Measurements from ENCODE around the gene SLC1A4.
"Not testable (repeated sequence)": the region's sequence is repeated elsewhere in the genome, so short reads cannot be mapped to it uniquely, and the experiment has no call there.

SLC1A4 gene

DNA sequence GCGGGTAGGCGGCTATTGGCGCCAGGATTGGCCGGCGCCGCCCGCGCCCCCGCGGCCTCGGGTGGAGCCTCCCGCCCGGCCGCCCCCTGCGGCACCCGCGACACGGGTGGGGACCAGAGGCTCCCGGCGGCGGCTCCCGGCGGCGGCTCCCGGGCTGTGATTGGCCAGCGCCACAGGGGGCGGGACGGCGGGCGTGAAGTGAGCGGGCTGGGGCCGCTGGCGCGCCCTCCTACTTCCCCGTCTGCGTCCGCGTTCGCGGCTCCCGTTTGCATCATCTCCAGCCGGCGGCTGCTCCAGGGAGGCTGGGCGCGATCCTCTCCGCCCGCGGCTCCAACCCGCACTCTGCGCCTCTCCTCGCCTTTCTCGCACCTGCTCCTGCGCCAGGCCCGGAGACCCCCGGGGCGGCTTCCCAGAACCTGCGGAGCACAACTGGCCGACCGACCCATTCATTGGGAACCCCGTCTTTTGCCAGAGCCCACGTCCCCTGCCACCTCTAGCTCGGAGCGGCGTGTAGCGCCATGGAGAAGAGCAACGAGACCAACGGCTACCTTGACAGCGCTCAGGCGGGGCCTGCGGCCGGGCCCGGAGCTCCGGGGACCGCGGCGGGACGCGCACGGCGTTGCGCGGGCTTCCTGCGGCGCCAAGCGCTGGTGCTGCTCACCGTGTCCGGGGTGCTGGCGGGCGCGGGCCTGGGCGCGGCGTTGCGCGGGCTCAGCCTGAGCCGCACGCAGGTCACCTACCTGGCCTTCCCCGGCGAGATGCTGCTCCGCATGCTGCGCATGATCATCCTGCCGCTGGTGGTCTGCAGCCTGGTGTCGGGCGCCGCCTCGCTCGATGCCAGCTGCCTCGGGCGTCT lies at the start of gene SLC1A4:
SLC1A4 (plus strand) TSS at position 274 of the 856 bp plus-strand sequence; CDS start at position 519, 245 bp downstream.
- peak; percentile 62 for DNase-seq (ENCODE audit: low read depth)

DNA sequence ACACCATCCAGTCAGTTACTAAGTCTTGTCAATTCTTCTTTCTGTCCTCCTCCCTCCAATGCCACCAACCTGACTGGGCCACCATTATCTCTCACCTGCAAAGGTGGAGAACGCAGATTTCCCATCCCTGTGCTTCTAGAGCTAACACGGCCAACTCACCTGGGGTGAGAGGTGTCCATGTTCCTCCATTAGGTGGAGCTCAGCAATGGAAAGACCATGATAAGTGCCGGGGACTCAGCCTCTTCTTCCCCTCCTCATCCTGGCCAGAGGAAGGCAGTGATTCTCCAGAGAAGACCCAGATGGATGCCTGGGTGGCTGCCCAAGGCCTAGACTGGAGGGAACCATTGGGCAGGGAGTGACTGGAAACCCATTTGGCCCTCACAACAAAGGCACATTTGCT lies 48.1 kb upstream of the SLC1A4 start:
- no peak for DNase-seq (ENCODE audit: low read depth)

DNA sequence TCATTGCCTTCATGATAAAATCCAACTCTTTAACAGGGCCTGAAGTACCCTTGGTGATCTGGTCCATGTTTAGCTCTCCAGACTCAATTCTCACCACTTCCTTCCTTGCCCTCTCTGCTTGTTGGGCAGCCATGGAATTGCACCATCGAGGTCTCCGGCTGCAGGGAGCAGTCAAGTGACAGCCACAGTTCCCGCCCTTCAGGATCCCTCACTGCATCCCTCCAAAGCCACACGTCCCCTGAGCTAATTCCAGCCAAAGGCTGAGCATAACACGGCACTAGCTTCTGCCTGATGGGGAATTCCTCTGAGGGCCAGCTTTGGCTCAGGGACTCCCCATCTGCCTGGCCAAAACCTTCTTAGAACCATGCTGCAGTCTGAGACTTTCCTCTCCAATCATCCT lies 47.4 kb upstream of the SLC1A4 start:
- no peak for DNase-seq (ENCODE audit: low read depth)

DNA sequence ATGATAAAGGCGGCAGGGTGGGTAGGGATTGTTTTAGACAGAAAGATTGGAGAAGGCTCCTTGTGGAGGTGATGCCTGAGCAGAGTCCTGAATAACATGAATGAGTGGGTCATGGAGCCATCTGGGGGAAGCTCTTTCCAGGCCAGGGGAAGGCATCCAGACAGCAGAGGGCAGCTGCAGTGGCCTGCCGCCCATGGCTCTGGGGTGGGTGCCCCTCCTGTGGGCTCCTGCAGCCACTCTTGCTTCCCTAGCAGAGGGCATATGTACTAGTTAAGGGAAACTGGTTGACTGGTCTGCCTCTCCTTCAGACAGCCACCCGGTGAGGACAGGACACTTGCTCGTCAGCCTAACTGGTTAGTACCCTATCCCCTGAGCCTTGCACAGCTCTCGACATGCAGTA lies 46.5 kb upstream of the SLC1A4 start:
- DNase-seq (ENCODE audit: low read depth) = no peak

DNA sequence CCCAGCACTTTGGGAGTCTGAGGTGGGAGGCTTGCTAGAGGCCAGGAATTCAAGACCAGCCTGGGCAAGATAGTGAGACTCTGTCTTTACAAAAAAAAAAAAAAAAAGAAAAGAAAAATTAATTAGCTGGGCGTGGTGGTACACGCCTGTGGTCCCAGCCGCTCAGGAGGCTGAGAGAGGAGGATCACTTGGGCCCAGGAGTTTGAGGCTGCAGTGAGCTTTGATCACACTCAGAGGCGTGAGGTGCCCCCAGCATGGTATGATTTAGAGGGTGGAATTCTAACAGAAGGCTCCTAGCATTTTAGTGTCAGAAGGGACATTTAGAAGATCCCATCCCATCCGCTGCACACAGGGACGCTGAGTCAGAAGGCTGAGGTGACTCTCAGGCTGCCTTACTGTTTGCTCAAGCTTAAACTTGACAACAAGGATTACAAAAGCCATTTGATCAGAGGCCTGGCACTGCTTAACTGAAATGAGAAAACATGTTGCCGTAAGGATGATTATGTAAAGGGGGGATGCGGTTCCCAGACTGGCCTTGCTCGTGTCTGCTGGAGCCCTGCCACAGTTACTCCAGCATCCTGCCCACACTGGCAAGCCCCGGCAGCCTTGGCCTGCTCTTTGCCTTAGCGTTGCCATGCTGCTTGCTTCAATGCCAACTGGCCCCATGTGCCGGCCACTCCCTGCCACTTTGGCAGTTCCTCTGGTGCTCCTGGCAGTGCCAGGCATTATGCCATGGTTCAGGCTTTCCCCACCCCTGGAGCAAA lies 45.6 kb upstream of the SLC1A4 start:
- DNase-seq (ENCODE audit: low read depth) = no peak

DNA sequence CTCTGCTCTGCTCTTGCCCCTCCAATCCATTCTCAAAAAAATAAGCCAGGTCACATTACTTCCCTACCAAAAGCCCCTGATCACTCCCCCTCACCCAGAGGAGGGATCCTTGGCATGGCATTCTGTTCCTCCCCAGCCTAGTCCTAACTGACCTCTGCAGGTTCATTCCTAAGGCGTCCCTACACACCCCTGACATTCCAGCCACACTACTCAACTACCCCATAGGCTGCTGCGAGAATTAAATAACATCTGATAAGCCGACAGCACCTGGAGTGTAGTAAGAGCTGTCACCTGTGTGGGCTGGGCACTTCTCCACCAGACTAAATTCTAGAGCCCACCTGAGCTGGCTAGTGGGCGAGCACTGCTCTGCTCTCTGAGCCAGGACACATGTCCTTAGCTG lies 44.7 kb upstream of the SLC1A4 start:
- DNase-seq (ENCODE audit: low read depth) = no peak

DNA sequence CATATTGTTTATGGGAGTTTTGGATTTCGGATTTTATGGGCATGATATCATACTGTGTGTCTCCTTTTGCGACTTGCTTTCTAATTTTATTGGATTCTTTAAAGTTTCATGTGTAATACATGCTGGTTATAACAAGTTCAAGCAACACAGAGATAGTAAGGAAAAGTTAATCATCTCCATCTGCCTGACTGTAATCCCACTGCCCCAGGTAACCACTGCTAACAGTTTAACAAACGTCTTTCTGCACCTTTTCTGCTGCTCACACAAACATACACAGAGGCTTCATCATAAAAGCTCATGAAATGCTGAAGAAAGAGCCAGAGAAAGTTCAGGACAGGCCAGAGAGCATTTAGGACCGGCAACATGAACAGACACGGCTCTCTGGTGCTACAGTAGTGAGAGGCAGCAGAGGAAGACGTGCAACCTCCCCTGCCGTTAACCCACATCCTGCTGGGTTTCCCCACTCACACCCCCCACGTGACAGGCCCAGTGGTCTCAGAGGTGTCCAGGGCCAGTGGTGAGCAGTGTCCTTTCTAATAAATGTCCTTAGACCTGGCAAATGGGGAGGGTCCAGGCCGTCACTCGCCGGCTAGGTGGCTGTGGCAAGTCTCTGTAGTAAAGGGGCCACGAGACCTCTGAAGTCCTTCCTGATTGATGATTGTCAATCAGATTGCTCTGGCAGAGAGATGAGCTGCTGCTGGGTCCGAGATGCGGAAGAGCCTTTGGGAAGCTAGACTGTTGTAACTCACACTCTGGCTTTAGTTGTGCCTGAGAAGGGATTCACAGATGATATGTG lies 43.0 kb upstream of the SLC1A4 start:
- peak; percentile 29 for DNase-seq (ENCODE audit: low read depth)

DNA sequence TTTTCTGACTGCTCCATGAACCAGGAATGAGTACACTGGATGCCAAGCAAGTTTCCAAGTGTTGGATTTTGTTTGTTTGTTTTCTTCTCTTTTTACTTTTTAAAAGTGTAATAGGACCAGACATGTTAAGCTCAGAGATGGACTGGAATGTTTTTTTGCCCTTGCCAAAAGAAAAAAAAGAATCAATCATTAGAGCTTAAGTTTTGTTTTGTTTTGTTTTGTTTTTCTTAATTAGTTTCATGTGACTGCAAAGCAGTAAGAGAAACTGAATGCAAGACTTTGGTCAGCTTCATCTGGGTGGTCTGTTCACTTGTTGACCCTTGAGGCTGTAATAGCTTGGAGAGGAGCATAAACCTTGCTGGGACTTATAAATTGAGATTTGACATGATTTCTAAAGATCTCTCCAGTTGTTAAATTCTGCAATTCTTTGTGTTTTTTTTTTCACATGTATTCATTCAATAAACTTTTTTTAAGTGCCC lies 42.4 kb upstream of the SLC1A4 start:
- DNase-seq (ENCODE audit: low read depth) = no peak

DNA sequence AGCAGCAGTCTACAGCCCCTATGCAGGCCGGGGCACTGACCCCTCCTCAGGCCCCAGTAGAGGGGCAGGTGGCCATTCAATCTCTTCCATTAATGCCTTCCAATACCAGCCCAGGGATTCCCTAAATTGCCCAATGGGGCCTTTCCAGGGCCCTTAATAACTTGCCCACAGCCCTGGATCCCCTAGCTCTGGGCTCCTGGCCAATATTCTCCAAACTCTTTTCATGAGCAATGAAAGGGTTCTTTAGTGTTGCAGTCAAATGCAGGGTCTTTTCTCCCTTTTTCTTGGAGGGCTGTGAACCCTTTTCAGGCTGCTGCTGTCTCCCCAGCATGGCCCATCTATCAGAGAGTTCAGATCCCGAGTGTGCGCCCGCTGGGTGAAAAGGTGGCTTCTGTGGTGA lies 41.3 kb upstream of the SLC1A4 start:
- no peak for DNase-seq (ENCODE audit: low read depth)

DNA sequence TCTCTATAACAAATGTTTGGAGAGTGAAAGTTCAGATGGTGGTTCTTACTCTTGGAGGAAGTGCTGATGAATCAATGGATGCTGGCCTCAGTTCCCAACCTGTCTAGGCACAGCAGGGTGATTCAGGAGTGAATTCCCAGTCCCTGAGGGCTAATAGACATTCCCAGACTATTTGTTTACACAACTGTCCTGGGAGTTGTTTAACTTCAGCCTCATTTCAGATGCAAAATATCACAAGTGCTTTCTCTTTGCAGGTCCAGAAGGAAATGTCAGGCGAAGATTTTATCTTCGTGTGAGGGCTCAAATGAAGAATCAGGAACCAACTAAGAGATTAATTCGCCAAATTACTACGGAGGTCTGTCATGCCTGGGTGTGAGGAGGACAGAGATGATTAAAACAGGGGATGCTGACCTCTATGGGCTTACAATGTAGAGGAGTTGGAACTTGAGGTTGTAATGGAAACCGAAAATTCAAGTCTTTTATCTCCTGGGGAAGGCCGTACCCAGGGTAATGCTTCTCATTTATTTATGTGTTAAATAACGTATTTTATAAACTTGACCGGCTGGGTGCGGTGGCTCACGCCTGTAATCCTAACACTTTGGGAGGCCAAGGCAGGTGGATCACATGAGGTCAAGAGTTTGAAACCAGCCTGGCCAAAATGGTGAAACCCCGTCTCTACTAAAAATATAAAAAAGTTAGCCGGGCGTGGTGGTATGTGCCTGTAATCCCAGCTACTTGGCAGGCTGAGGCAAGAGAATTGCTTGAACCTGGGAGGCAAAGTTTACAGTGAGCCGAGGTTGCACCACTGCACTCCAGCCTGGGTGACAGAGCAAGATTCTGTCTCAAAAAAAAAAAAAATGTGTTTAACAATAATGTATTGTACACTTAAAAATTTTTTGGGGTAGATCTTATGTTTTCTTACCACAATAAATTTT lies 38.7 kb upstream of the SLC1A4 start:
- DNase-seq (ENCODE audit: low read depth) = no peak

DNA sequence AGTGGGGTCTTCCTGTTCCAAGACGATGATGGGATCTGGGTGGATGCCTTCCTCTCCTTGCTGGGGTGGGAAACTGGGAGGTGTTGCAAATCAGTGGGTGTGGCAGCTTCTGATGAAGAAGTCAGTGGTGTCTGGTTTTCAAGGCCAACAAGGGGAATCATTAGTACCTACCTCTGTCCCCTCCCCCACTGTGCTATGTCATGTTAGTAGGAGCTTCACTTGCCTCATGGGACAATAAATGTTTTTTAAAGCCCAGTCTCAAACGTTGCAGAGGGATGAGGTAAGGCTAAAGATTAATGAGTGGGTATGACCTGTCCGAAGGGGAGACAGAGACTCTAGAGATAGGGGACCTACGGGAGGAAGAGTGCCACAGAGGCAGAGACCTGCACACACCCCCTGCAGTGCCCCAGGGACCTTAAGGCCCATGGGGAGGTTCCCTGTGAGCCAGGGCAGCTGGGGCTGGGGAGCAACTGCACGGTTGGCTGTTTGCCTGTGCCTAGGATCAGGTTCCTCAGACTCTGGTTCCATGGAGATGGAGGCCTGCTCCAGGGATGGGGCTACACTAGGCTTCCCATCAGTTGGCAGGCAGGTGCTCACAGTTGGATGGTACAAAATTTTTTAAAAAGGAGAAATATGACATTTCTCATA lies 37.8 kb upstream of the SLC1A4 start:
- no peak for DNase-seq (ENCODE audit: low read depth)

DNA sequence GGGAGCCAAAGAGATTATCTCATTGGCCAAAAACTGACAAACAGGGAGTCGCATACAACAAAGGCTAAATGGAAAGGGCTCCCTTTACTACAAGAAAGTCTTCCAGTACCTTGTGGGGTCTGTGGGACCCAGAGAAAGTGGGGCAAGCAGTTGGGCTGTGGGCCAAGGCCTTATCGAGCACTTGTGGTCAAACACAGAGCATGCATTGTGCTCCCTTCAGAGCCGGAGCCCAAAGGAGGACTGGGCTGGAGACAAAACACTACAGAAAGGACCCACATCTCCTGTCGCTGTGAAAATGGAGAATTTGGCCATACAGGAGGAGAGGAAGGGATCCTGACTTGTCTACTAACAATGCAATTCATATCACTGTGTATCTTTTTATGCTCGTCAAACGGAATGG lies 37.1 kb upstream of the SLC1A4 start:
- no peak for DNase-seq (ENCODE audit: low read depth)

DNA sequence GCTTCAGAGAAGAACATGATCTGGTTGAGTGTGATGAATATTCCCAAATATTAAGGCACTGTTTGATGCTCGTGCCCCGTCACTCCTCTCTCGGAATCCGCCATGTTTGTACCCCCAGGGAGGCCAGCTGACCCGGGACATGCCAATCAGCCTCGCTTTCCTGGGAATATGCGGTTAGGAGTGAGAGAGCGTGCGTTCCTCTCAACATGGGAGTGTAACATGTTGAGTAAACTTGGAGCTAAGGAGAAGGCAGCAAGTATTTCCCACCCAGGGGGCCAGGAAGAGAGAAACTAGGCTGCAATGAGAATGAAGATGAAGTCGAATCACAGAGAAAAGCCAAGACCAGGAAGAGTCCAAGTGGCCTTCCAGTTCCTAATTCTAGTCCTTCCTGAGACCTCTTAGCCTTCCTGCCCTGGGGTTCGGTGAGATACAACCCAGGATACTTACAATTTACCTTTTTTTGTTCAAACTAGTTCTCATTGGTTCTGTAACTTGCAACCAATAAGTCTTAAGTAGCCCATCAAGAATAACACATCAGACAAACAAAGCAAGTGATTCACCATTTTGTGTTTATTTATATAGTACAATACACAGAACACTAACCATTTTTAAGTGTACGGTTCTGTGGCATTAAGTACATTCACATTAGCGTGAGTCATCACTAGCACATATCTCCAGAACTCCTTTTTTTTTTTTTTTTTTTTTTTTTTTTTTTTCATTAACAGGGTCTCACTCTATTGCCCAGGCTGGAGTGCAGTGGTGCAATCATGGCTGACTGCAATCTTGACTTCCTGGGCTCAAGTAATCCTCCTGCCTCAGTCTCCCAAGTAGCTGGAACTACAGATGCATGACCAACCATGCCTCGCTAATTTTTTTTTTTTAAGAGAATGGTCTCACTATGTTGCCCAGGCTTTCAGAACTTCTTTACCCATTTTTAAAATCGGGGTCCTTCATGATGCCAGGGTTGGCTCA lies 36.4 kb upstream of the SLC1A4 start:
- DNase-seq (ENCODE audit: low read depth) = no peak

DNA sequence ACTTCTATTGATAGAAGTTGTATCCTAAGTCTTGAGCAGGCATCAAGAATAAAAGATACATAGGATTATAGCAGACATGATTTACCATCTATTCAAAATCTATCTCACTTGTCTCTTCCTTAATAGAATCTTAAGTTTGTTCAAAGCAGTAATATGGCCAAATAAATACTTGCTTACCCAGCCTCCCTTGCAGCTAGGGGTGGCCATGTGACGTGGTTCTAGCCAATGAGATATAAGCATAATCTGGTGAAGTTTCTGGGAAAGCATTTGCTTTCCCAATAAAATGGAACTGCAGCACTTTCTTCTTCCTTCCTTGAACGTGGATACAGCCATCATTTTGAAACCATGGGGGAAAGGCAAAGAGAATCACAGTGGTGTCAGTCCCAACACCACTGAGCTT lies 33.7 kb upstream of the SLC1A4 start:
- no peak for DNase-seq (ENCODE audit: low read depth)

DNA sequence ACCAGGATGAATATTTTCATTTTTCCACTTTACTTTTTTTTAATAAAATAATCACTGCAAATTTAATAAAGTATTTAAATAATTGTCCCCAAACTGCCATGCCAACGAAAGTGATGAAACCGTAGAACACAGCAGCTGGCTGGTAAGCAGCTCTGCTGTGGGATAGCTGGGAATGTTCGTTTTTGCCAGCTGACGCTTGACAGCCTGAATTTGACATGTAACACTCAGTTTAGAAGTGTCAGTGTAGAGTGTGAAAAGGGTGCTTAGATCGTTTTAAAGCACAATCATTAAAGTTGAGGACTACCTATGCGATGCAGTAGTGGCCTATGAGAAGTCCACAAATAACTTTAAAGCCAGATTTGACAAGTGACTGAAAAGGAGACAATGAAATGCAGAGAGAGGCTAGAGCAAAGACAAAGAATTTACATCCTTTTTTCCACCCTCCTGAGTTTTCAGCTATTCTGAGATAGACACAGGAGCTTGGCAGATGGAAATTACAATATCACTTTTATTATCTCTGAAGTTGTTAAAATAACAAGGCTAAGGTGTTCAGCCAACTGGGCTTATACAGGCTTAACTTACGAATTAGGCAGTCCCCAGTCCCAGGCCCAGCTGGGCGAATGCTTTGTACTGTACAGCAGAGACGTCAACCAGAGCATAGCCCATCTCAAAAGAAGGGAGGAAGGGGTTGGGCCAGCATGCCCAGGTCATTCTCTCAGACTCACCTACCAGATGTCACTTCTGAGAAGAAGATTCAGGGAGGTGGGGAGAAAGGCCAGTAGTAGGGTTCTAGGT lies 31.9 kb upstream of the SLC1A4 start:
- no peak for DNase-seq (ENCODE audit: low read depth)

DNA sequence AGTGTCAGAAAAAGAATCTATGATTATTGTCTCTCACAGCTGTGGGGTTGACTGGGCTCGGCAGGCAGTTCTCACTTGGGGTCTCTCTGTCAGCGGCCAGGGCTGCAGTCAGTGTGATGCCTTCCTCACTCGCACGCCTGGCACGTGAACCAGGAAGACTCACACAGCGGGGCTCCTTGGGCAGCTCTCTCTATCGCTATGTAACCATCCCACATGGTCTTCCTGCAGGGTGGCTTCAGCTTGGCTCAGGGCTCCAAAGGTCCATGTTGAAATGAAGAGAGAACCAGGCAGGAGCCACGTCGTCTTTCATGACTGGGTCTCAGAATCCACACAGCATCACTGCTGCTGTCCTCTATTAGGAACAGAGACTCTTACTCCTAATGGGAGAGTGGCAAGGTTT lies 30.6 kb upstream of the SLC1A4 start:
- DNase-seq (ENCODE audit: low read depth) = no peak

DNA sequence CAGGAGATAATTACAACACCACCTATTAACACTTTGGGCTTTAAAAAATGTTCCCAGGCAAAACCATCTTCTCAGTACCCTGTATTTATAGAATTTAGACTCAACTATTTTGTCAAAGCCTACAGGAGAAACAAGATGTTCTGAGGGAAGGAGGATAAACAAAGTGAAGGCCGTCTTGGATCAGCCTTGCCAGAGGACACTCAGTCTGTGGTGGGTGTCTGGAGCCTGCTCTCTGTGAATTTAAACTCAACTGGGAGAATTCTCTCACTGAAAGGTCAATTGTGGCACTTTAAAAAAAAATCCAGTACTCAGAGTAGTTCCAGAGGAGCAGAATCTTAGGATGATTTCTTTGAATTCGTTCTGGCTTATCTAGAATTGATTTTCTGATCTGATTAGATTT lies 28.4 kb upstream of the SLC1A4 start:
- no peak for DNase-seq (ENCODE audit: low read depth)

DNA sequence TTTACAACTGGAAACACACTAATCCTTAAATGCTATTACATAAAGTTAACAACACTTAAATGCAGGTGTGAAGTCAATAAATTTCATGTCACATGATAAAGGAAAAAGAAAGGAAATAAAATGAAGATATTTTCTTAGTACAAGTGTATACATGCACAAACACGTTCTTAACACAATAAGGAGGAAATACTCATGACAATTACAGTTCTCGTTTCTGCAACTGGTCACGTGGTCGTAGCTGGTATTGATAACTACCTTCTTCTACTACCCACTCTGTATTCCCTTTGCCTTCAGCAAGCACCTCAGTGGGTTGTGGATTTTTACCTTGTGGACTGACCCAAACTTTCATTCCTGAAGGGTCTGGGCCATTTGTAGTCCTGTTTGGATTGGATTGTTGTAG lies 26.1 kb upstream of the SLC1A4 start:
- DNase-seq (ENCODE audit: low read depth) = not testable (repeated sequence)

DNA sequence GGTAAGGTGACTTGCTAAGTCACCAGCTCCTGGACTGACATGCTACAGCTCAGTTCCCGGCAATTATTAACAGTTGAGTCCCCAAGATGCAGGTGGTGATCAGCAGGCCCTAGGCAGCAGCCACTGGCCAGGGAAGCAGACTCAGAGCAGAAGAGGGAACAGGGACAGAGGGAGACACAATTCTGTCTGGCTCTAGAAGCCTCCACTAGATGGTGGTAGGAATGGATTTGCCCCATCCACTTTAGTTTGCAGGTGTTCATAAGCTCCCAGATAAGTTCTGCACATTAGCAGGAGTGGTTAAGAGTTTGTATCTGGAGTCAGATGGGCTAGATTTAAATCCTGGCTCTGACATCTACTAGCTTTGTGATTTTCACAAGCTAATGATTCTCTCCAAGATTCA lies 25.5 kb upstream of the SLC1A4 start:
- DNase-seq (ENCODE audit: low read depth) = no peak

Measured in activated T-cell treated with anti-CD3 and anti-CD28 coated beads for 1 hour (primary cell).